Measurements from ENCODE around the gene METRNL.

- TF ChIP-seq EZH2phosphoT487 (conservative IDR thresholded peaks at IDR 0.05; ENCODE audit: low read length), result no peak
- no peak for TF ChIP-seq CTCF (IDR thresholded peaks at IDR 0.05; ENCODE audit: insufficient read depth, low read length, poor library complexity, severe bottlenecking)
These were observed 48.2 kb downstream of the METRNL start for GRCh38 chr17:83127431-83128160.

All from SU-DHL-6 (cell line).